RWPE2 (cell line): ENCODE results near the gene TPPP2.

Experiments used
- ATAC-seq: fragments of 200-7000 bp; cut with Tn5 transposase; 3 replicates; pipeline ENCODE4 v1.9.1; 2021; ENCODE audit warnings: low read depth
- DNase-seq: peaks from one replicate; pipeline ENCODE4 v3.0.0-alpha.2; 2020; ENCODE audit warnings: low spot score
- H3K27ac ChIP-seq: fragments of 450-650 bp; 2 replicates; pipeline ENCODE4 v1.5.1; 2017; ENCODE audit warnings: mild to moderate bottlenecking; ENCODE audit not compliant: poor library complexity, severe bottlenecking
- H3K27me3 ChIP-seq: fragments of 250-450 bp; sonication (Bioruptor Pico); 2 replicates; pipeline ENCODE4 v1.5.1; 2021; ENCODE audit warnings: mild to moderate bottlenecking, moderate library complexity; ENCODE audit not compliant: insufficient read depth, poor library complexity, severe bottlenecking
- H3K36me3 ChIP-seq: fragments of 250-450 bp; sonication (Bioruptor Pico); 2 replicates; pipeline ENCODE4 v1.5.1; 2020; ENCODE audit warnings: low read depth, mild to moderate bottlenecking, moderate library complexity
- H3K4me1 ChIP-seq: fragments of 250-450 bp; sonication (Bioruptor Pico); 2 replicates; pipeline ENCODE4 v1.5.1; 2021; ENCODE audit warnings: mild to moderate bottlenecking, moderate library complexity; ENCODE audit not compliant: insufficient read depth, poor library complexity, severe bottlenecking
- H3K4me3 ChIP-seq: fragments of 250-450 bp; sonication (Bioruptor Pico); 2 replicates; pipeline ENCODE4 v1.5.1; 2021; ENCODE audit warnings: mild to moderate bottlenecking, moderate library complexity; ENCODE audit not compliant: severe bottlenecking
- H3K9me3 ChIP-seq: fragments of 250-450 bp; sonication (Bioruptor Pico); 2 replicates; pipeline ENCODE4 v1.5.1; 2021; ENCODE audit warnings: mild to moderate bottlenecking, moderate library complexity; ENCODE audit not compliant: severe bottlenecking
- TF ChIP-seq, protein P1 (sequence below): fragments of 450-650 bp; IDR thresholded peaks from one replicate; pipeline ENCODE4 v1.5.1; 2017; ENCODE audit warnings: mild to moderate bottlenecking, moderate library complexity; ENCODE audit not compliant: poor library complexity, severe bottlenecking

TPPP2 gene

DNA sequence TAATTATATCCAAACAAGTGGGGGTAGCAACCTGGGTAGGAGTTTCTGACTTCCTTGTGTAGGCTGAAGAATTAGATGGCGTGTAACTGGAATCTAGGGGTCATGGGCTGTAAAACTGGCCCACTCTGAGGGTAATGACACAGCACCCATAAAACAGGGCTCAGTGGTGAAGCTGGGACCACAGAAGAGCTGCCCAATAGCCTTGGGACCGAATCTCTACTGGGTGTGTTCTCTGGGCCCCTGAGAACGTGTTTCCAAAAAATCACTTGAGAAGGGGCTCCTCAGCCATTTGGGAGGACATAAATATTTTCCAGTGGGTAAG, 31.3 kb downstream of the TPPP2 start:
- no peak for ATAC-seq
- TF ChIP-seq, protein P1, sequence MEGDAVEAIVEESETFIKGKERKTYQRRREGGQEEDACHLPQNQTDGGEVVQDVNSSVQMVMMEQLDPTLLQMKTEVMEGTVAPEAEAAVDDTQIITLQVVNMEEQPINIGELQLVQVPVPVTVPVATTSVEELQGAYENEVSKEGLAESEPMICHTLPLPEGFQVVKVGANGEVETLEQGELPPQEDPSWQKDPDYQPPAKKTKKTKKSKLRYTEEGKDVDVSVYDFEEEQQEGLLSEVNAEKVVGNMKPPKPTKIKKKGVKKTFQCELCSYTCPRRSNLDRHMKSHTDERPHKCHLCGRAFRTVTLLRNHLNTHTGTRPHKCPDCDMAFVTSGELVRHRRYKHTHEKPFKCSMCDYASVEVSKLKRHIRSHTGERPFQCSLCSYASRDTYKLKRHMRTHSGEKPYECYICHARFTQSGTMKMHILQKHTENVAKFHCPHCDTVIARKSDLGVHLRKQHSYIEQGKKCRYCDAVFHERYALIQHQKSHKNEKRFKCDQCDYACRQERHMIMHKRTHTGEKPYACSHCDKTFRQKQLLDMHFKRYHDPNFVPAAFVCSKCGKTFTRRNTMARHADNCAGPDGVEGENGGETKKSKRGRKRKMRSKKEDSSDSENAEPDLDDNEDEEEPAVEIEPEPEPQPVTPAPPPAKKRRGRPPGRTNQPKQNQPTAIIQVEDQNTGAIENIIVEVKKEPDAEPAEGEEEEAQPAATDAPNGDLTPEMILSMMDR: no peak
- H3K27me3 ChIP-seq: no peaks in the 10 kb centered on the region
- no peak overlapping the region for H3K4me3 ChIP-seq
- H3K27ac ChIP-seq: no peak overlapping the region
- H3K9me3 ChIP-seq: no peaks in the 10 kb centered on the region
- no peaks in the 10 kb centered on the region for H3K36me3 ChIP-seq
- no peaks in the 10 kb centered on the region for H3K4me1 ChIP-seq
- no peak for DNase-seq

DNA sequence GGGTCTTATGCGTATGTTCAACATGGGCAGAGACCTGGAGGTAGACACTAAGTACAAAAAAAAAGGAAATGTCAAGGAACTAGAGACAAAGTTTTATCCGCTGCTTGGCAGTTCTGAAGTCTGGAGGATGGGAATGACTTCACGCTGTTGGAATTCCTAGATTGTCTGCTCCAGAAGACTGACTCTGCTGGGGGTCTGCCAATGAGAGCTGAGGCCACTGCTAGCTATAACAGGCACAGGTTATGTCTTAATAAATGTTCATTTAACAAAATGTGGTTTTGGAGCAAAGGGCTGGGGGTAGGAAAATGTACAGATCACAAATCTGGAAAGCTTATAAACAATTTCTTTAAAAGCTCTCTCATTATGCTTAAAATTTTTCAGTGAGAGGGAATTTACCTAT, 33.5 kb downstream of the TPPP2 start:
- DNase-seq (no peak), ATAC-seq (peak; percentile 37; the same call in 1 of the 3 replicates)
- Histone ChIP-seq H3K27ac (no peak overlapping the region), H3K27me3 (no peaks in the 10 kb centered on the region), H3K4me3 (no peak overlapping the region), H3K9me3 (no peaks in the 10 kb centered on the region), H3K4me1 (no peaks in the 10 kb centered on the region), H3K36me3 (no peaks in the 10 kb centered on the region)
- TF ChIP-seq, protein P1: no peak

DNA sequence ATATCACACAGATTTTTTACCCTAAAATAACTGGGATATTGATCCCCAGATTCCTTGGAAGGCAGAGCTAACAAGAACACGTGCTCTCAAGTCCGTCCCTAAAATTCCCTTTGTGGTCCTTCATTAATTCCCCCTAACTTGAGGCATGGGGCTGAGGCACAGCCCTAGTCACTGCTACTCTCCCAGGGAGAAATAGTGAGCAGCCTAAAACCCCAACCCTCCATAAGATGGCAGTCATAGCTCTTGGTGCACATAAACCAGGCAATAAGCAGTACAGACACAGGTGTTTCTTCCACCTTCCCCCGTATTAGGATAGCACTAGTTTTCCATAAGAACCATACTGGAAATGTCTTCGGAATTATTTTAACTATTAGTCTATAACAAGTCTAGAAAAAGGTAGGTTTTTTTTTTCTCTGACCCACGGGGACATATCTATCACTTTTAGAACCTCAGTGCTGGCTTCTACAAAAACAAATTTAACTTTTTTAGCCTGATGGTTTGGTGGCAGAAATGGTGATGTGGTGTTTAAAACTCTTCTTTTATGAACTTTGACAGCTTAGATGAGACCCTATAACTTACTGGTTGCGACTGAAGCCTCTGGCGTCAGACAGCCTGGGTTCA, 37.0 kb downstream of the TPPP2 start:
- peaks cover 6% of the 10 kb centered on the region for H3K4me1 ChIP-seq
- peaks cover 12% of the 10 kb centered on the region for H3K27me3 ChIP-seq

DNA sequence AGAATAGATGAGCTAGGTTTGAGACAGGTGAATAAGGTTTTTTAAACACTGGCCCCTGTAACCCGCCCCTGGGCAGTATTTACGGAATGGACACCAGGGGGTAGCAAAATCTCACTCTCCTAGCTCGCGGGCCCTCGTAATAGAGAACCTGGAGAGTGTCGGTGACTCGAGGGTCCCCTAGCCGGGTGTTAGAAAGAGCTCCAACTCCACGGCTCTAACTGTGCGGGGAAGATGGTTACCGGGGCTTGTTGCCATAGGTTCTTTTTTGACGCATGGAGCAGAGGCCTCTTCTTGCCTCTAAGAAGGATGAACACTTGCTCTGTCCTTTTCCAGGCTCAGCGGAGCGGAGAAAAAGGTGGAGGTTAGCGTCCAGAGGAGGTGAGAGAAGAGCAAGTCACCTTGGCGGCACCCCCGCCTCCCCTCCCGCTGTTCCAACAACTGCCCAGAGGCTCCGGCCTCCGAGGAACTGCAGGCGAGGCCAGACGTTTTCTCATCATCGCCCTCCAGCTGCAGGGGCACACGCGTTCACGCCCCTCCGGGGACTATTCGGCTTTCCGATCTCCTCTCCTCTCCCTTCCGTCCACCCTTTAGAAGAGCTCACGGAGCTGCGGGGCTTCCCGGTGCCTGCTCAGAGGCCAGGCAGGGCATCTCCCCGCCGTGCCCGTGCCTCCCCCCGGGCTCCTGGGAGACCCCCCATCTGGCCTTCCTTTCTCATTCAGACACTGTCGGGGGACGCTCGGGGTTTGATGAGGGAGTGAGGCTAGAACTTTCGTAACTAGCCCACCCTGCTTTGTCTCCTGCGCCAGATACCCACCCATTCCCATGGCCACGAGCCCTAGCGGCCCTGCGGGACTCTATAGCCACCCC, 38.7 kb downstream of the TPPP2 start:
- Histone ChIP-seq H3K27ac (no peak overlapping the region), H3K4me1 (peaks cover 6% of the 10 kb centered on the region), H3K36me3 (peaks cover 5% of the 10 kb centered on the region), H3K9me3 (no peaks in the 10 kb centered on the region), H3K27me3 (peaks cover 12% of the 10 kb centered on the region), H3K4me3 (peak overlapping the region; percentile 64)
- TF ChIP-seq, protein P1: peak; percentile 85
- ATAC-seq (peak; percentile 34), DNase-seq (no peak)

More for the DNA sequence above, 37.0 kb downstream of the TPPP2 start:
- no peak for ATAC-seq
- TF ChIP-seq, protein P1: peak; percentile 43
- Histone ChIP-seq H3K9me3 (no peaks in the 10 kb centered on the region), H3K27ac (no peak overlapping the region), H3K4me3 (no peak overlapping the region), H3K36me3 (no peaks in the 10 kb centered on the region)
- DNase-seq: no peak
